HG03378 (cell line): Measurements from ENCODE around the gene RAP1GAP.
"Not testable (repeated sequence)": the region's sequence is repeated elsewhere in the genome, so short reads cannot be mapped to it uniquely, and the experiment has no call there.

Source experiments
- ATAC-seq: cut with Tn5 transposase; IDR thresholded peaks from one replicate; pipeline ENCODE4 v1.9.1; 2021; ENCODE audit warnings: mild to moderate bottlenecking, moderate library complexity; ENCODE audit not compliant: unreplicated experiment

RAP1GAP gene

DNA sequence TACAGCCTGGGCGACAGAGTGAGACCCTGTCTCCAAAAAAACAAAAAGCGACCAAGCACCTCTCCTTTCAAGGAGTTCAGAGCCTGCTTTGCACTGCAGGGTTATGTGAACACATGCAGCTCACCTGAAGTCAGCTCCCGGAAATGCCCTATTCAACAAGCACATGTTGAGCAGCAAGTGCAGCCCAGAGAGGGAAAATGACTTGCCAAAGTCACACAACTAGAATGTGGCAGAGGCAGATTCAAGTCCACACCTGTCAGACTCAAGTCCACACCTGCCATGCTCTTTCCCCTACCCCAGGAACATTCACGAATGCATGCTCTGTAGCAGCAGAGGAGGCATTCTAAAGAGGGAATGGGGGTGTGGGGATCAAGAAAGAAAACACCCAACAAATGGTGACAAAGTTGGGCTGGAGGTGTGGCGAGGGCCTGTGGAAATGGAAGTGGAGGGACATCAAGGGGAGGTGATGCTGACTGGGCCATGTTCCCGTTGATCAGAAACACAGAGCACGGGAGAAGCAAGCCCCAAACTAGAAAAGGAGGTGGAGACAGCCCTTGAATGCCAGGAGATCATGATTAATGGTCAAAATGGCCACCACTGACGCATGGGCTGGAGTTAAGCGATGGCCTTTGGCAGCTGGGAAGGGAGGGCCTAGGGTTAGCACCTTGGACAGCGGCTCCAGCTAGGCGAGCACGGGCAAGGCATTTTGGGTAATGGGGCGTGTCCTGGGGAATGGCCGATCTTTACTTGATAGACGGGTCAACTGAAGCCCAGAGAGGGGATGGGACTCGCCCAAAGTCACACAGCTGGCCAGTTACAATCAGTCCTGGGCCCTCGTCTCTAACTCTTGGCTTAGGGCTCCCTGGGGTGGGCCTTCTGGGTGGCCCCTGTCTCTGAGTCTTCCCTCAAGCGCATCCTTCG lies 21.5 kb downstream of the RAP1GAP start:
- no peak for ATAC-seq

- ATAC-seq: no peak
Measured at GRCh38 chr1:21645550-21645949, 23.6 kb downstream of the RAP1GAP start.

- ATAC-seq: no peak
Measured at GRCh38 chr1:21644906-21645305, 24.3 kb downstream of the RAP1GAP start.

GRCh38 chr1:21644348-21644747 lies 24.8 kb downstream of the RAP1GAP start:
- ATAC-seq: no peak

GRCh38 chr1:21643624-21644023 lies 25.5 kb downstream of the RAP1GAP start:
- ATAC-seq: no peak

- no peak for ATAC-seq
Measured at GRCh38 chr1:21641967-21642739, 27.0 kb downstream of the RAP1GAP start.

GRCh38 chr1:21641537-21641936 lies 27.6 kb downstream of the RAP1GAP start:
- ATAC-seq: no peak

DNA sequence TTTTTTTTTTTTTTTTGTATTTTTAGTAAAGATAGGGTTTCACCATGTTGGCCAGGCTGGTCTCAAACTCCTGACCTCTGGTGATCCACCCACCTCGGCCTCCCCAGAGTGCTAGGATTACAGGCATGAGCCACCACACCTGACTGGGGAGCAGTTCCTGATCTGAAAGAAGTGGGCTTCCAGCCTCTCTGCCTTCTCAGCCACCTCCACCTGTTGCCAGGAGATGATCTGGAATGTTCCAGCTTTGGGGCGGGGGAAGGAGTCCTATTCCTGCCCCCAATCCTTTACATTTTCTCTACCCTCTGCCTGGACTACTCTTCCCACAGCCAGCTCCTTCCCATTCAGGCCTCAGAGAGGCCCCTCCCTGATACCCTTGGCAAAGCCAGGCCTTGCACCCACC lies 28.1 kb downstream of the RAP1GAP start:
- ATAC-seq: no peak

DNA sequence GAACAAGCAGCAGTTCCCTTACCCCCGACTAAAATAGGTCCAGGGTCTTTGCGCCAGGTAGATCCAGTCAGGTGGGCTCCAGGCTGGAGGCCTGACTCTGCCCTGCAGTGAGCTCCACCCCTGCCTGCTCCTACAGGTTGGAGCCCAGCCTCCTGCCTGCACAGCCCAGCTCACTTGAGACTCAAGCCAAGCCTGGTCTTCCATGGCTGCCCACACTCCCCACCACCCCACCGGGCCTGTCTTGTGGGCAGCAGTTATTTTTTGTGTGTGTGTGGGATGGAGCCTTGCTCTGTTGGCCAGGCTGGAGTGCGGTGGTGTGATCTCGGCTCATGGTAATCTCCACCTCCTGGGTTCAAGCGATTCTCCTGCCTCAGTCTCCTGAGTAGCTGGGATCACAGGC lies 28.5 kb downstream of the RAP1GAP start:
- ATAC-seq: no peak

GRCh38 chr1:21639594-21640041 lies 29.5 kb downstream of the RAP1GAP start:
- ATAC-seq: no peak

GRCh38 chr1:21638531-21639341 lies 30.4 kb downstream of the RAP1GAP start:
- ATAC-seq: no peak

DNA sequence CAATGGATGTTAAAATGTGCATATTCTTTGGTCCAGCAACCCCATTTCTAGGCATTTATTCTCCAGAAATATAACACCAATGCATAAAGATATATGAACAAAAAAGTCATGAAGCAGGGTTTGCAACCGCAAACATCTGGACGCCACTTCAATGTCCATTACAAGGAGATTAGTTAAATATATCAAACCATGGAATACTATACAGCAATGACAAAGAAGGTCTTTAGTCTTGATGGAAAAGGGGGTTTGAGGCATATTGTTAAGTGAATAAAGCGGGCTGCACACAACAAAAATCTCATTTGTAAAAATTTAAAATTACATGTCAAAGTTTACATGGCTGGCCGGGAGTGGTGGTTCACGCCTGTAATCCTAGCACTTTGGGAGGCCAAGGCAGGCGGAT lies 31.6 kb downstream of the RAP1GAP start:
- ATAC-seq: no peak

DNA sequence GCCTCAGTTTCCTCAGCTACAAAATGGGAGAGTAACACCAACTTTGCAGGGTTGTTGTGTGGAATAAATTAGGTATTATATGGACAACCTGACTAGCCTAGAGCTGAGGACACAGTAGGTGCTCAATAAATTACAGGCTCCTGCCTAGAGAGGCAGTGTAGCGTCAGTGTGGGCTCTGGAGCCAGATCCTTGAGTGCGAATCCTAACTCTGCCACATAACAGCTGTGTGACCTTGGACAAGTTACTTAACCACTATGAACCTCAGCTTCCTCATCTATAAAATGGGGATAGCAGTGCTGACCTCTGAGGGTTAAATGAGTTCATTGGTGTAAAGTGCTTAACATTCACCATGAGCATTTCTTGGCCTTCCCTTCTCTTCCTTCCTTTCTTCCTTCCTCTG lies 33.1 kb downstream of the RAP1GAP start:
- no peak for ATAC-seq

DNA sequence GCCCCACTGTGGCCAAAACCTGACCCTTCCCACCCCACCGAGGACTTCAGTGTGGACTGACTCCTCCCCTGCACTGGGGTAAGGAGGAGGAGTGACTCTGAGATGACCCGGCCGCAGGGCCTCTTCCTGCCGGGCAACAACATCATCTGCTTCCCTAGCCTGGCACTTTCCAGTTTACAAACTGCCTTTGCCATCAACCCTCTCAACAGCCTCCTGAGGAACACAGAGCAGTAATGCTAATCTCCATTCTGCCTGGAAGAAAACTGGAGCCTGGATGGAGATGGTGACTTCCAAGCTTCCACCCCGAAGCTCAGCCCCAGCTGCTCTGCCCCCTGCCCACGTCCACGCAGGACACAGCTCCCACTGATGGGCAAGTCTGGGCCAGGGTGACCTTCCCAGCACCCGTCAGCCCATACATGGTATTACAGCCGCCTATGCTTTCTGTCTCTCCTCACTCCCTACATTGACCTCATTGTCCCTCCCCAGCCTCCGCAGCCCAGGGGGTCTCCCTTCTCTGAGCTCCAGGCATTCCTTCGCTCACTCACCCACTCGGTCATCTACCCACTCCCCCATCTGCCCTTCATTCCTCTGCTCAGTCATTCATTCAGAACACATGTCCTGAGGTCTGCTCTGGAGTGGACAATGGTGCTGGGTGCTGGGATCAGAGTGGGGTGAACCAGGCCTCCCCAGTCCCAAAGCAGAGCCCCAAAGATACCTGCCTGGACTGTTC lies 34.2 kb downstream of the RAP1GAP start:
- ATAC-seq: no peak

DNA sequence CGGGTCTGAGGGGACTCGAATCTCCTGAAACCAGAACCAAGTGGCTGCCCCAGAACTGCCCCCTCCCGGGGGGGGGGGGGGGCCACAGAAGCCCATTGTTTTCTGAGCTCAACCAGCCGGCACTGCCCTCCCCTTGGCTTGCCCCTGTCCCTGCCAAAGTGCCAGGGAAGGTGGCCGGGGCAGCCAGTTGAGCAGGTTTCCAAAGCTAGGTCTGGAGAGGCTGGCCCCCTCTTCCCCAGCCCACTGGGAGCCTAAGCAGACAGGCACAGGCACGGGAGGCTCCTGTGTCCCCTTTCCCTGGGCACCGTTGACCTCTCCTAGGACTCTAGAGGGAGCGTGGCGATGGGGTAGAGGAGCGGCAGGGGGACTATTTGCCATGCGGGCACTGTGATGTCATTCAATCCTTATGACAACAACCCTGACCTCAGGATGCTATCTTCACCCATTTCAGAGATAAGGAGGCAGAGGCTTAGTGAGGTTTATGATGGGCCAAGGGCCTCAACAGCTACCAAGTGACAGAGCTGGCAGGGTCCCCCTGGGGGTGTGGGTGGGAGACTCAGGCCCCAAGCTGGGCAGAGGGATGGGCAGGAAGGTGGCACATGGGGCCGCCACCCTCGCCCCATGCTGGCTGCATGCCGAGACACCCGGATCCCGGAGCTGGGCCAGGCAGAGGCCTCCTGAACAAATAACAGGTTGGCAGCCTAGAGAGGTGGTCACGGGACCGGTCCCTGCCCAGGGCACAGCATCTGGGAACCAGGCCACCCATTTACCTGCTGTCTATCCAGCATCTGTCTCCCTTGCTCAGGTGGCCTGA lies 35.0 kb downstream of the RAP1GAP start:
- ATAC-seq: no peak

DNA sequence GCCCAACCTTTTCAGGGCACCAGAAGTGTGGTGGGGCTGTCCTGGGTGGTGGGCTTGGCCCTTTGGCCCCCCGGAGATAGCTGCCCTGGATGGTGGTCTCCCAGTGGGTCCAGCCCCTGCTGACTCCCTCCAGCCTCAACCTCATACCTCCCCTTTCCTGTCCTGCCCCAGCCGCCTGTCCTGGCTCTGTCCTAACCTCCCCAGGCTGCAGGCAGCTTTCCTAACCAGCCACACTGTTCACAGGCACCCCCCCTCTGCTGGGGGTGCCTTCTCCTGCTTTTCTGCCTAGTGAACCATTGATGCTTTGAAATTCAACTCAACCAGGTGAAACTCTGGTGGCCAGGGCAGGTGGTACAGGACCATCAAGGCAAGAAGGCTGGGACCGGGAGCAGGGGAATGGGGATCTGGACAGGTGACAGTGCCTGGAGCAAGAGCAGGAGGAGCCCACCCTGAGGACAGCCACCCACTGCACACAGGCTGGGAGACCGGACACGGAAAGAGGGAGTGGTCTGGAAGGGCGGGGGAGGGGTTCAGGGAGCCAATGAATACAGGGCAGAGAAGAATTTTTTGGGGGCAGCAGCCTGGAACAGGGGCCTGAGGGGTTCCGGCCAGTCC lies 35.9 kb downstream of the RAP1GAP start:
- no peak for ATAC-seq

- no peak for ATAC-seq
Measured at GRCh38 chr1:21631944-21632887, 36.9 kb downstream of the RAP1GAP start.

- ATAC-seq: not testable (repeated sequence)
Measured at GRCh38 chr1:21631590-21631943, 37.6 kb downstream of the RAP1GAP start.
